Measurements from ENCODE around the gene PCBP4.
"Not testable (repeated sequence)": the region's sequence is repeated elsewhere in the genome, so short reads cannot be mapped to it uniquely, and the experiment has no call there.

Gene PCBP4

GRCh38 chr3:51993657-51994056 lies 26.4 kb upstream of the PCBP4 start:
- not testable (repeated sequence) for DNase-seq

- no peak for DNase-seq
These were observed 24.9 kb upstream of the PCBP4 start for GRCh38 chr3:51992017-51992682.

DNA sequence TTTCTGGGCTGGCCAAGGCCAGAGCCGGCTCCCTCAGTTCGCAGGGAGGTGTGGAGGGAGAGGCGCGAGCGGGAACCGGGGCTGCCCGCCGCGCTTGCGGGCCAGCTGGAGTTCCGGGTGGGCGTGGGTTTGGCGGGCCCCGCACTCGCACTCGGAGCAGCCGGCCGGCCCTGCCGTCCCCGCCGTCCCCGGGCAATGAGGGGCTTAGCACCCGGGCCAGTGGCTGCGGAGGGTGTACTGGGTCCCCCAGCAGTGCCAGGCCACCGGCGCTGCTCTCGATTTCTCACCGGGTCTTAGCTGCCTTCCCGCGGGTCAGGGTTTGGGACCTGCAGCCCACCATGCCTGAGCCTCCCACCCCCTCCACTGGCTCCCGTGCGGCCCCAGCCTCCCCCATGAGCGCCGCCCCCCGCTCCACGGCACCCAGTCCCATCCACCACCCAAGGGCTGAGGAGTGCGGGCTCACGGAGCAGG lies 23.3 kb upstream of the PCBP4 start:
- not testable (repeated sequence) for DNase-seq

DNA sequence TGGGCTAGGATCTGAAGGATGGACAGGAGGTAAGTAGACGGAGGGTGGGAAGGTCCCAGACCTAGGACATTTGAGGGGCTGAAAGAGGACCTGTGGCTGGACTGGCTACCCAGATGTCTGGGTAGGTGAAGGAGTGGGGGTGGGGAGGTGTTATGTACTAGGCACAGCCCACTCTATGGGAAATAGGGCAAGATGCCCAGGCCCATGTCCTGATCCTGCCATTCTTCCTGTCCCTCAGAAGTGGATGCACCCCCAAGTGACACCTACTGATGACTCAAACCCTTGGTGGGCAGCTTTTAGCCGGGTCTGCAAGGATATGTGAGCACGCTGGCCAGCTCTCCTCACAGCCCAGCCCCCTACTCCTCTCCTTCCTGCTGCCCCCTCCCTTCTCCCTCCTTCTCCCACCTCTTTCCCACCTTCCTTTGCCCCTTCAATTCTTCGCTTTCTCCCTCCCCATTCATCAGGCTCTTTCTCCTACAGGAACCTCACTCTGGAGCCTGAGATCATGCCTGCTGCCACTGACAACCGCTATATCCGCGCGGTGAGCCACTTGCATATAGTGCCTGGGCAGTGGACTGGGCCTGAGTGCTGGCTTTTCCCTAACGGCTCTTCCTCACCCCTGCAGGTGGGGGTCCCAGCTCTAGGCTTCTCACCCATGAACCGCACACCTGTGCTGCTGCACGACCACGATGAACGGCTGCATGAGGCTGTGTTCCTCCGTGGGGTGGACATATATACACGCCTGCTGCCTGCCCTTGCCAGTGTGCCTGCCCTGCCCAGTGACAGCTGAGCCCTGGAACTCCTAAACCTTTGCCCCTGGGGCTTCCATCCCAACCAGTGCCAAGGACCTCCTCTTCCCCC lies 21.3 kb upstream of the PCBP4 start:
- no peak for DNase-seq

DNA sequence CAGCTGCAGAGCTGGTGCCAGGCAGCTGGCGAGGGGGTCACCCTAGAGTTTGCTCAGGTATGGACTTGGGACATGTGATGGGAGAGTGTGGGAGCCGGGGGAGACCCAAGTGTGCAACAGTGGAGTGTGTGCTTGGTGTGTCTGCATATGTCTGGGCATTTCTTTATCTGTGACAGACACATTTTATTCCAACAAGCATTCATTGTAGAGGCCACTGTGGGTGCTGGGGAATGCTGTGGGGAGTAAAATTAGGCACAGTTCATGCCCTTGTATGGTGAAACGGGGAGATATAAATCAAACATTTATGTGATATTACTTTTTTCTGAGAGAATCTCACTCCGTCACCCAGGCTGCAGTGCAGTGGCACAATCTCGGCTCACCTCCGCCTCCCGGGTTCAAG lies 20.3 kb upstream of the PCBP4 start:
- no peak for DNase-seq

DNA sequence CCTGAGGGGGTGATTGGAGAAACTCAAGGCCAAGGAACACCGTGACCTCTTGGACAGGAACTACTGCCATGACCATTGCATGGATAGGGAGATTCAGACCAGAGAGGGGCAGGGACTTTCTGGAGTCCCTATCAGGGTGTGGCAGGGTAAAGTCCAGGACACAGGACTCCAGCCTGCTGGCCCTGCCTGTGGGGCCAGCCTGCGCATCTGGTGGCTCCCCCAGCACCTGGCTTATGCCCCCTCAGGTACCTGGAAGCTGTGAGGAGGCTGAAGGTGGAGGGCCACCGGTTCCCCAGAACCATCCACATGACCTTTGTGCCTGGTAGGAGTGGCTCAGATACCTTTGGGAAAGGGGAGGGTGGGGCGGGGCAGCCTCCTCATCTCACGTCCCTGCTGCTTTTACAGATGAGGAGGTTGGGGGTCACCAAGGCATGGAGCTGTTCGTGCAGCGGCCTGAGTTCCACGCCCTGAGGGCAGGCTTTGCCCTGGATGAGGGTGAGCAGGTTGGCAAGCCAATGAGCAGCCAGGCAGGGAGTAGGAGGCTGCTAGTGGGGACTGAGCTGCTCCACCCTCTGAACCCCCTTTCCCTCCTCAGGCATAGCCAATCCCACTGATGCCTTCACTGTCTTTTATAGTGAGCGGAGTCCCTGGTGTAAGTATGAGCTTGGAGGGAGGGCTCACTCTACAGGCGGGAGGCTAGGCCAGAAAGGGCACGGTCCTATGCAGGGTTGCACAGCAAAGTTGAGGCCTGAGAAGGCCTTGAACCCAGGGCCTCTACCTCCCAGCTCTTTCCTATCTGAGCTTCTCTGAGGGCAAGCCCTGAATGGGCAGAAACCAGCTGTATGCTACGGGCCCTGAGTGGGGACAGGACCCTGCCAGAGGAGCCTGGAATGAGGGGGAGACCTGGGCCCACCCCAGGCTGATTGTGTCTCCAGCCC lies 19.0 kb upstream of the PCBP4 start:
- no peak for DNase-seq

DNA sequence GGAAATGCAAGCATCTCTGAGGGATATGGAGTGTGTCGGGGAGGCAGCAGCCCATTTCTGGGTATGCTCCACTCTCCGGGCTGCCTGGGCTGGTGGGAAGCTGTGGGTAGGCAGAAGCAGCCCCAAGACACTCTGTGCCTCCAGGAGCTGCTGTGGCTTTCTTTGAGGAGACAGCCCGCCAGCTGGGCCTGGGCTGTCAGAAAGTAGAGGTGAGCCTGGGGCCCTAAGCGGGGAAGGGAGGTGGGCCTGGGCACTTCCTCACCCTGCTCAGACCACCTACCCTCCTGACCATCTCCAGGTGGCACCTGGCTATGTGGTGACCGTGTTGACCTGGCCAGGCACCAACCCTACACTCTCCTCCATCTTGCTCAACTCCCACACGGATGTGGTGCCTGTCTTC lies 17.8 kb upstream of the PCBP4 start:
- no peak for DNase-seq

DNA sequence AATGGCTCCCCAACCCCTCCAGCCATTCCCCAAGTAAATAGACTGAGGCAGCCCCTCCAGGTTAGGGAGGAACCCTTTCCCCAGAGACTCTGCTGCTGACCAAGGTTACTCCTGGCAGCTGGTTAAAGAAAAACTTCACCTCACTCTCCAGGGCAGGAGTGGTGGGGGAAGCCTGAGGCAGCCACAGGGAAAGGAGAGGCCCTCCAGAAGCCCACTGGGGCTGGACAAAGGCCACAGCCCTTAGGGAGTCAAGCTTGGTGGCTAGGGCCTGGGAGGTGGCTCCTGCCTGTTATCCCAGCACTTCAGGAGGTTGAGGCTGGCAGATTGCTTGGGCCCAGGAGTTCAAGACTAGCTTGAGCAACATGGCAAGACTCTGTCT lies 17.0 kb upstream of the PCBP4 start:
- no peak for DNase-seq

- no peak for DNase-seq
These were observed 16.5 kb upstream of the PCBP4 start for GRCh38 chr3:51983578-51984268.

GRCh38 chr3:51982838-51983577 lies 15.8 kb upstream of the PCBP4 start, which contains the start of gene ACY1:
Gene ACY1 (plus strand): TSS chr3:51983535. CDS start chr3:51984065, 530 bp downstream.
- DNase-seq: no peak

- no peak for DNase-seq
These were observed 15.1 kb upstream of the PCBP4 start for GRCh38 chr3:51982352-51982837.

GRCh38 chr3:51980253-51980652 lies 13.0 kb upstream of the PCBP4 start:
- no peak for DNase-seq

DNA sequence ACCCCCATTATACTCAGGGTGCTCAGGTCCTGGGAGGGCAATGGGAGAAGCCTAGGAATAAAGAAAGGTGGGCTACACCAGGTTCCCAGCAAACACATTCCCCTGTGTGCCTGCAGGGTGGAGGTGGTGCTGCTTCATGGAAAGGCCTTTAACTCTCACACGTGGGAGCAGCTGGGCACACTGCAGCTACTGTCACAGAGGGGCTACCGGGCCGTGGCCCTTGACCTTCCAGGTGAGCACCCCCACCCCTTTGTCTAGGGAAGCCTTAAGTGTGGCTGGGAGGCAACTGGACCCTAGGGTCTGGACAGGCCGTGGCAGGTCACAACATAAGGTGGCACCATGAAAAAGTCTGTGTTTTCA lies 10.9 kb upstream of the PCBP4 start:
- no peak for DNase-seq

- DNase-seq: no peak
These were observed 10.3 kb upstream of the PCBP4 start for GRCh38 chr3:51977446-51978142.

DNA sequence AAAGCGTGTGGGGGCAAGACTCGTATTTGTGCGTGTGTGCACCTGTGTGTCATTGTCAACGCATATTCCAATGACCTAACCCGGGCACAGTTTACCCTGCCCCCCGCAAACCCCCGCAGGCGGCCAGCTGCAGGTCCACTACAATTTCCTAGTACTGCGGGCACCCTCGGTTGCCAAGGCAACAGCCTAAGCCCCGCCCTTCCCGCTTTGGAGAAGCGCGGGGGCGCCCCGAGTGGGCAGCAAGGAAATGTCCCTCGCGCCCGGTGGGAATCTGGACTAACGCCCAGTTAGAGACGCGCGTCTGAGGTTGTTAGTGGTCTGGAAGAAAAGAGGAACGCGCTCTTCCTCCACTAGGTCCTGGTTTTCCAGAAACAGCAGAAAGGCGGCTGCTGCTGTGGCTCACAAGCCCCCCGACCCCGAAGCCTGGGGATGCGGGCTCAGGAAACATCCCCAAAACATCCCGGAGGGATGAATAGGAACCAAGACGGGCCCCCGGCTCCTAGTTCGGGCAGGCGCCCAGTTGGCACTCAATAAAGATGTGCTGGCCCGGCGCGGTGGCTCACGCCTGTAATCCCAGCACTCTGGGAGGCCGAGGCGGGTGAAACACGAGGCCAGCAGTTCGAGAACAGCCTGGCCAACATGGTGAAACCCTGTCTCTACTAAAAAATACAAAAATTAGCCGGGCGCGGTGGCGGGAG lies 8.7 kb upstream of the PCBP4 start:
- DNase-seq: no peak

DNA sequence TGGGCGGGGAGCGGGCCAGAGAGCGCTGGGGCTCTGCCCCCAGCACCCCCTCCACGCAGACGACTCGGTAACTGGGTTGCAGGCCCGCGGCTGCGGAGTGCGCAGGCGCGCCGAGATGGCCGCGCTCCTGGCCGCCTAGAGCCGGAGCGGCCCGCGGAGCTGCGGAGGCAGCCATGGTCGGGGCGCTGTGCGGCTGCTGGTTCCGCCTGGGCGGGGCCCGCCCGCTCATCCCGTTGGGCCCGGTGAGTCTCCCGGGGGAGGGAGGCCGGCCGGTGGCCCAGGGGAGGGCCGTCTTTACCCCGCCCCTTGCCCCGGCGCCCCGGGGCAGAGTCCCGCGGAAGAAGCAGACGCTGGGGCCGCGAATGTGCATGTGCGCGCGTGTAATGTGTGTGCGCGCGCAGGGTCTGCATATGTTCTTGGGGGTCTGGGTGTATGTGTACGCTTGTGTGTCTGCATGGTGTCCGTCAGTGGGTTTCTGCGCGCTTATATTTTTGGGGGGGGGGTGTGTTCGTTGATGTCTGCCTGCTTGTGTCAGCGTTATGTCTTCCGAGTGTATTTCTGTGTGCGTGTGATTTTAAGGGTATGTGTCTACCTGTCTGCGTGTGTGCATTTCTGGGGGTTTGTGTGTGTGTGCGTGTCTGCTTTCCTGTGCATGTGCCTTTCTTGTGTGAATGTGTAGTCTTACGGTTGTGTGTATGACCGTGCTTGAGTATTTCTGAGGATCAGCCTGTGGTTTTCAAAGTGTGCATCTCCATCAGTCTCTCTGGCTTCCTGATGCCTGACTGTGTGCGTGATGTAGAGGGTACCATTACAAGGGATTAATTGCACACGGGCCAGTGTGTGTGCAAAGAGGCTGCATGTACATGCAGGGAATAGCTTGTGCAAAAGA lies 8.0 kb upstream of the PCBP4 start, which contains the start of gene ABHD14A:
ABHD14A (plus strand) TSS at position 102 of the 889 bp plus-strand sequence; CDS start at position 174, 72 bp downstream.
- no peak for DNase-seq

DNA sequence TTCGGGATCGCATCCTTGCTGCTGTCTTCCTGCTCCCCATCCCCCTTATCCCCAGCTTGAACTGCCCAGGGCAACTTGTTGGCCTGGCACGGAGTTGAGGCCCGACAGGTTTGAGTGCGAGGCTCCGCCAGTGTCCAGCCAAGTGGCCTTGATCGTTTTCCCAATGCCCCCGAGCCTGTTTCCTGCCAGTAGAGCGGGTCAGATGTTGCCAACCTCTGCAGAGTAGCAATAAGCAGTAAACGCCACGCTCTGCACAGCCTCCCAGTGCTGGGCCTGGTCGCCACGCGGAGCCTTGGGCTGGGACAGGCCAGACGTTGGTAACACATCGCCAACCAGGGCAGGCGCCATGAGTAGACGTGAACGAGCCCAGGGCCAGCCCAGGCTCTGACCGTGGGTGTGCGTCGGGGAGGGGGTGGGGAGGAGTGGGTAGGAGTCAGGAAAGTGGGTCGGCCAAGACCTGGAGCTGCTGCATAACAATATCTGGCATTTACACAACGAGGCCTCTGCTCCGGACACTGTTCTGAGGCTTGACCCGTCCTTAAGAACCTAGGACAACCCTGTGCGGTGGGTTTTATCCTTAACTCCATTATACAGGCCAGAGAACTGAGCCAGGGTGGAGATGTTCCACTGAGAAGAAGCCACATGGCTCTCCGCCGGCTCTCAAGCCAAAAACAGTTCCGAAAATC lies 7.2 kb upstream of the PCBP4 start:
- DNase-seq: no peak

DNA sequence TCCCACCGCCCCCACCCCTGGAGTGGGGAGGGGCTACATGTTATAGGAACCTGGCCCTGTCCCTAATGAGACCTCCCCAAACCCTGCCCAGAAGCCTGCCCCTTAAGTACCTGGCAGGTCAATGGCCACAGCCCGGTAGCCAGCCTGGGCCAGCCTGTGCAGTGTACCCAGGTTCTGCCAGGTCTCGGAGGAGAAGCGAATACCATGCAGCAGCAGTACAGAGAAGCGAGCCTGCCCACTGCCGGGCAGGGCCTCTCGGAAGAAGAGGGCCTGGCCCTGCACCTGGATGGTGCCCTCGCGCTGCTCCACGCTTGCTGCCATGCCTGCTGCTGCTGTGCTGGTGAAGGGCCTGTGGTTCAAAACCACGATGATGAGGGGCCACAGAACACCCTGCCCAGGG lies 4.1 kb upstream of the PCBP4 start:
- DNase-seq: no peak
